NT2/D1 (cell line): ENCODE measurements around the gene DMTF1.

ENCODE experiments used
- SUZ12 ChIP-seq: IDR thresholded peaks from 2 replicates; pipeline ENCODE4 v1.6.1; 2011; ENCODE audit not compliant: insufficient read length, insufficient read depth; ENCODE audit errors: extremely low read depth
- YY1 ChIP-seq: IDR thresholded peaks from 2 replicates; pipeline ENCODE4 v1.6.1; 2011; ENCODE audit not compliant: insufficient read length, insufficient read depth
- ZNF274 ChIP-seq: IDR thresholded peaks from 2 replicates; pipeline ENCODE4 v1.6.1; 2011; ENCODE audit warnings: mild to moderate bottlenecking, low read depth, low read length

GRCh38 chr7:87223666-87224065, 71.4 kb downstream of the DMTF1 start:
- no peak for TF ChIP-seq ZNF274
- TF ChIP-seq YY1: no peak
- no peak for TF ChIP-seq SUZ12
